ENCODE measurements around the gene SYCE3.

DNA sequence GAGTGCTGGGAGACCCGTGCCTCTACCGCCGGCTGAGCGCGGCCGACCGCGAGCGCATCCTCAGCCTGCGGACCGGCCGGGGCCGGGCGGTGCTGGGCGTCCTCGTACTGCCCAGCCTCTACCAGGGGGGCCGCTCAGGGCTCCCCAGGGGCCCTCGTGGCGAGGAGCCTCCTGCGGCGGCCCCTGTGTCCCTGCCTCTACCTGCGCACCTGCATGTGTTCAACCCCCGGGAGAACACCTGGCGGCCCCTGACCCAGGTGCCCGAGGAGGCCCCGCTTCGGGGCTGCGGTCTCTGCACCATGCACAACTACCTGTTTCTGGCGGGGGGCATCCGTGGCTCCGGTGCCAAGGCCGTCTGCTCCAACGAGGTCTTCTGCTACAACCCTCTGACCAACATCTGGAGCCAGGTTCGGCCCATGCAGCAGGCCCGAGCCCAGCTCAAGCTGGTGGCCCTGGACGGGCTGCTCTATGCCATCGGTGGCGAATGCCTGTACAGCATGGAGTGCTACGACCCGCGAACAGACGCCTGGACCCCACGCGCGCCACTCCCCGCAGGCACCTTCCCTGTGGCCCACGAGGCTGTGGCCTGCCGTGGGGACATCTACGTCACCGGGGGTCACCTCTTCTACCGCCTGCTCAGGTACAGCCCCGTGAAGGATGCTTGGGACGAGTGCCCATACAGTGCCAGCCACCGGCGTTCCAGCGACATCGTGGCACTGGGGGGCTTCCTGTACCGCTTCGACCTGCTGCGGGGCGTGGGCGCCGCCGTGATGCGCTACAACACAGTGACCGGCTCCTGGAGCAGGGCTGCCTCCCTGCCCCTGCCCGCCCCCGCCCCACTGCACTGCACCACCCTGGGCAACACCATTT is 13.6 kb downstream of the SYCE3 start:
- TF ChIP-seq, protein P1, sequence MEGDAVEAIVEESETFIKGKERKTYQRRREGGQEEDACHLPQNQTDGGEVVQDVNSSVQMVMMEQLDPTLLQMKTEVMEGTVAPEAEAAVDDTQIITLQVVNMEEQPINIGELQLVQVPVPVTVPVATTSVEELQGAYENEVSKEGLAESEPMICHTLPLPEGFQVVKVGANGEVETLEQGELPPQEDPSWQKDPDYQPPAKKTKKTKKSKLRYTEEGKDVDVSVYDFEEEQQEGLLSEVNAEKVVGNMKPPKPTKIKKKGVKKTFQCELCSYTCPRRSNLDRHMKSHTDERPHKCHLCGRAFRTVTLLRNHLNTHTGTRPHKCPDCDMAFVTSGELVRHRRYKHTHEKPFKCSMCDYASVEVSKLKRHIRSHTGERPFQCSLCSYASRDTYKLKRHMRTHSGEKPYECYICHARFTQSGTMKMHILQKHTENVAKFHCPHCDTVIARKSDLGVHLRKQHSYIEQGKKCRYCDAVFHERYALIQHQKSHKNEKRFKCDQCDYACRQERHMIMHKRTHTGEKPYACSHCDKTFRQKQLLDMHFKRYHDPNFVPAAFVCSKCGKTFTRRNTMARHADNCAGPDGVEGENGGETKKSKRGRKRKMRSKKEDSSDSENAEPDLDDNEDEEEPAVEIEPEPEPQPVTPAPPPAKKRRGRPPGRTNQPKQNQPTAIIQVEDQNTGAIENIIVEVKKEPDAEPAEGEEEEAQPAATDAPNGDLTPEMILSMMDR (conservative IDR thresholded peaks at IDR 0.05 in 1 of 2, IDR thresholded peaks at IDR 0.05 in 1 of 2; ENCODE audit: extremely low read depth in 1 of 2, insufficient read depth in 1 of 2, low read depth in 1 of 2, low read length in 2 of 2) = no peak
- TF ChIP-seq EZH2 (IDR thresholded peaks at IDR 0.05; ENCODE audit: borderline replicate concordance, low read length) = no peak

All from mammary epithelial cell (primary cell).